Measurements from ENCODE around the gene FNBP1L. TPM values are rescaled to one million over a fixed set of nuclear protein-coding genes. Genes with fewer than 3 reads are reported as not detected.

The FNBP1L gene
- total and polyA plus RNA-seq, 9 of the 15 experiments (the other 6 are each of a cell fraction or from before 2014, with no cell fraction given) = 1.4 to 6.9 (median 5.9) TPM

GRCh38 chr1:93420400-93420799, 27.5 kb upstream of the FNBP1L start (continued):
- TF ChIP-seq CEBPZ (IDR thresholded peaks at IDR 0.05; ENCODE audit: borderline replicate concordance, low read depth, low read length) (no peak), MXD1 (CRISPR knock-in tag; IDR thresholded peaks at IDR 0.05; ENCODE audit: borderline replicate concordance, poor library complexity, severe bottlenecking) (no peak), ZNF592 (IDR thresholded peaks at IDR 0.05) (no peak), ETS2 (tag; IDR thresholded peaks at IDR 0.05; ENCODE audit: borderline replicate concordance, poor library complexity, severe bottlenecking) (no peak), EGR1 (conservative IDR thresholded peaks at IDR 0.05) (no peak), DNMT1 (IDR thresholded peaks at IDR 0.05) (no peak), MAX (CRISPR knock-in tag; IDR thresholded peaks at IDR 0.05) (no peak), WHSC1 (IDR thresholded peaks at IDR 0.05; ENCODE audit: low read length) (no peak), ARID4B (CRISPR knock-in tag; IDR thresholded peaks at IDR 0.05) (no peak), KDM2B (CRISPR knock-in tag; IDR thresholded peaks at IDR 0.05) (no peak)
